NCI-H146 treated with DMSO at 0.1 percent for 48 hours (cell line): ENCODE data around the gene KCNQ1.

Experiments
- DNase-seq: peaks from one replicate; lab custom pipeline; 2025; ENCODE audit not compliant: unreplicated experiment; lab: John Stamatoyannopoulos, UW

Gene KCNQ1

GRCh38 chr11:2657697-2658284 is 213.0 kb downstream of the KCNQ1 start:
- no peak for DNase-seq

DNA sequence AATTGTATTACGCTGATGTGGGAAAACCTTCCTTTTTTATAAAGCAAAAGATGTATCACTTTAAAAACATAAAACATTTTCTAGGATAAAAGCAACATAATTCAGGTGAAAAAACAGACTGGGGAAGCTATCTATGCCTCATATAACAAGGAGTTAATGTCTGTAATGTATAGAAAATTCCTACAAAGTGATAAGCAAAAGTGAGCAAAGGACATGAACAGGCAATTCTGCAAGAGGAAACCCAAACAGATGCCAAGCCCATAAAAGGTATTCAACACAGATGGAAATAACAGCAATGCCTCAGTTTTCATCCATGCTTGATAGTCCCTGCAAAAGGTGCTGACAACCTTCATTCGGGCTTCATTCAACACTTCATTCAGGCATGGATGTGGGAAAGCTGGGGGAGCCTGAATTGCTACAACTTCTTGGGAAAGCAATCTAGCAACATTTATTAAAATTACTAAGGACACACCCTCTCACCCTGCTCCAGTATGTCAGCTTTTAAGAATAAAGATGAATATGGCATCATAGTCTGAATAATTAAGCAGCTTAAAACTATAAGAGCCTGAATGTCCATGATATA is 215.6 kb downstream of the KCNQ1 start:
- no peak for DNase-seq

DNA sequence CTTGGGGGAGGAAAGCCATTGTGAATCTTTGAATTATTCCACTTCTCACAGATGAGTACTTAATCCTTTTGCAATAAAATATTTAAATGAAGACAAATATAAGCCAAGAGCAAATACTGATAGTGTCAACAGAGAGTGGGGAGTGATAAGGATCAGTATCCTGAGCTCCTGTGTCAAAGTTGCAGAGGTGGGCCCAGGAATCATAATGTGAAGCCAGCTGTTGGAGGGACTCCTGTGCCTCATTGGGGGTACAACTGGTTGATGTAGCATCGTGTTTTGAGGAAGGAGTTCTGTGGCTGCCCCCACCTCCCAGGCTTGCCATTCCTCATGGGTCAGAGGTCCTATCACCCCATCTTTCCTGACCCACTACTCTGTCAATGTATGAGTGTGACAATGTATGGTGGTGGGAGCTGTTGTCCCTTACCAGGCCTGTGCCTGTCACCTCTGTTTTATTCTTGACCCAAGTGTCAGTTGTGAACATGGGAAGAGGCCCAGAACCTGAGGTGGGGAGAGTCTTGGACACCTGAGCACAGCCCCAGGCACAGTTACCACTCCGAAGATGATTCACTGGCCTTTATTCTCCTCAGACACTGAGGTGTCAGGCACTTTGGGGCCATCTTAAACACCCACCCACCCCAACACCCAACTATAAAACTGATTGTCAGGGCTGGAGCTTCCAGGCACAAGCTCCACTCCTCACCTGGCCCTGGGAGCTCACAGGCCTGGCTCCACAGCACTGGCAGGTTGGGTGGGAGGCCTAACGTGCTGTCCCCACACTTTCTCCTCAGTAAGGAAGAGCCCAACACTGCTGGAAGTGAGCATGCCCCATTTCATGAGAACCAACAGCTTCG is 216.6 kb downstream of the KCNQ1 start:
- DNase-seq = no peak

DNA sequence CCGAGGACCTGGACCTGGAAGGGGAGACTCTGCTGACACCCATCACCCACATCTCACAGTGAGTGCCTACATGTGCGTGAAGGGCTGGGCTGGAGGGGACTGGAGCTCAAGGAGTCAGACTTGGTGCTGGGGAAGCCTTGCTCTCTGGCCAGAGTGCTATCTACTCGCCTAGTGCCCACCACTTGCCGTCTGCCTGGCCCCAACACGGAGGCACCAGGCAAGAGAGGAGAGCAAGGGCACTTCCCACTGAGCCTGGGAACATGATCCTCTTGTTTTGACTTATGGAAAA is 217.2 kb downstream of the KCNQ1 start:
- no peak for DNase-seq

- DNase-seq = no peak
These were observed 217.9 kb downstream of the KCNQ1 start for GRCh38 chr11:2662430-2663299.

GRCh38 chr11:2663506-2663905 is 218.7 kb downstream of the KCNQ1 start:
- DNase-seq = no peak

GRCh38 chr11:2663915-2664314 is 219.1 kb downstream of the KCNQ1 start:
- DNase-seq = no peak

- DNase-seq = no peak
These were observed 219.6 kb downstream of the KCNQ1 start for GRCh38 chr11:2664376-2664775.

DNA sequence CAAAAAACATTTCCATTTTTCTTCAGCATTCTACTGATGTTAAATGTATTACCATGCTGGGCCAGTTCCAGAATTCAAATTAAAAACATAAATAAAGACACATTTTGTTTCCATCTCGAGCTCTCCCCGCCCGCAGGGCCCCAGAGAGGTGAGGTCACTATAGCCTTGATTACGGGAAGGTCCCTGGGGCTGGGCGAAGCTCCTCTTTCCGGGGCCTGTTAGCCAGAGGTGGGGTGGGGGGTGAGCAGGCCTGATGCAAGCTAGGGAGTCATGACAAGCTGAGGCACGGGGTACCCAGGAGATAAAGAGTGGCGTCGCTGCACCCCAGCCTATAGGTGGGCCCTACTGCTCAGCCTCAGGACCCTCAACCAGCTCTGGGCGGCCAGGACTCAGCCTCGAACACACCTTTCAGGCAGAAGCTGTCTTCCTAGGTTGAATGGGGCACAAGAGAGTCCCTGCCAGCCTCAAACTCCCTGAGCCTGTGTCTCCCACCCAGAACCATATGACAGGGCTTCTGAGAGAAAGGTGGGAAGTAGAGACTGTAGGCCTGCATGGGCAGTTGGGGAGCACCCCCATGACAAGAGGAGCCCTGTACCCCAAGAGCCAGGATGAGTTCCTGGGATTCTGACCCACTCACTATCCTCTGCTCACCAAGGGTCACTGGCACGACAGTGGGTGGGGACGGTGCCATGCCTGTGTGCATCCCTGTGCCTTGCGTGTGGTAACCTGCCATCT is 220.2 kb downstream of the KCNQ1 start:
- no peak for DNase-seq

GRCh38 chr11:2665526-2666400 is 221.0 kb downstream of the KCNQ1 start:
- DNase-seq = no peak

DNA sequence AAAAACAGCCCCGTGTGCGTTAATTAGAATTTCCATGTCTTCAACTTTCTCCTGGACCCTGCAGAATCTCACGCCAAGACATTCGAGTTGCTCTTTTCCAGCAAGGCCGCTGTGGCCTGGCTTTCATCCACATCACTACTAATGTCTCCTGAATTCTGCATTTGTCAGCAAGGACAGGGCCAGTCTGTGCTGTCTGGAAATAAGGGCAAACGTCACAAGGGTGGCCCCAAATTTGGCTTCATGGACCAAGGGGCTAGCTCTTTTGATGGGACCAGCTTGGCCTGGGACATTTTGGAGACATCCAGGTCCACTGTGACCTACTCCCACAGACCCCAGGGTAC is 221.6 kb downstream of the KCNQ1 start:
- DNase-seq = no peak

DNA sequence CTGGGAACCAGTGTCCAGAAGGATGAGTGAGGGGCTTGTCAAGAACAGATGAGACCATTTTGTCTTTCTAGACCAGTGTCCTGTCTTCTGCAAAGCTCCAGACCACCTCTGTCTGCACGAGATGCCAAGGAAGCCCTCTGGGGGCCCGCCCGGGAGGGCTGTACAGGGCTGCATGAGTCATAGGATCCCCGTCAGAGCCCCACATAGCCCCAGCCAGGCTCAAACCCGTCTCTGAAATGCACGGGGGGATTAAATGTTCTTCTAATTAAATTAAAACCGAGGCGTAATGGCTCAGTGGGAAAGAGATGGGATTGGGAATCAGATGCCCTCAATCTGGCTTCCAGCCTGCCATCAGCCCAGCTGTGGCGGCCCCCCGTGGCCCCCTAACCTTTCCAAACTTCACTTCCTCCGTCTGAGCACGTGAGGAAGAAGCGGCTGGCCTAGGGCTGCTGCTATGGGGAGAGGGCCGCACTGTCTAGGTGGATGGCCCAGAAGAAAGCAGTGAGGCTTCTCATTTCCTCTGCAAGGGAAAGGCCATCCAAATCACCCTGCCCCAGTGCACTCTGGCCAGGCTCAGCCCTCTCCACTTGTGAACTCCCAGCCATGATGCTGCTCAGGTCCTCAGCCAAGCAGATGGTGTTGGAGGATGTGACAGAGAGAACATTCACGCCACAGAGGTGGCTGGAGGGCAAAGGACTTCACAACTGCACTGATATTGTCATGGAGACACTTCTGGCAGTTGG is 222.2 kb downstream of the KCNQ1 start:
- no peak for DNase-seq

DNA sequence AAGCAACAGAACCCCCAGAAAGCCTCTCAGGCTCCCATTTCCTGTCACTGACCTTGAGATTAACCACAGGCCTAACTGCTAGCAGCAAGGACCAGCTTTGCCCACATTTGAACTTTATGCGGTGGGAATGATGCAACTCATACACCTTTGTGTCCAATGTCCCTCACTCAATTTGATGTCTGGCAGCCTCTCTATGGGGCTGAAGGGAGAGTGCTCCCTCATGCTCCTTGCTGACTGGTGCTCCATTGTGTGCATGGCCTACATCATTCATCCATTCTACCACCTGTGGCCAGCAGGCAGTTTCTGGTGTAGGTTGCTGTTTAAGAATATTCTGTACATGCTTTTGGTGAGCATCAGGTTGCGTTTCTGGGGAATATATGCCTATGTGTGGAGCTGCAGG is 223.1 kb downstream of the KCNQ1 start:
- no peak for DNase-seq

DNA sequence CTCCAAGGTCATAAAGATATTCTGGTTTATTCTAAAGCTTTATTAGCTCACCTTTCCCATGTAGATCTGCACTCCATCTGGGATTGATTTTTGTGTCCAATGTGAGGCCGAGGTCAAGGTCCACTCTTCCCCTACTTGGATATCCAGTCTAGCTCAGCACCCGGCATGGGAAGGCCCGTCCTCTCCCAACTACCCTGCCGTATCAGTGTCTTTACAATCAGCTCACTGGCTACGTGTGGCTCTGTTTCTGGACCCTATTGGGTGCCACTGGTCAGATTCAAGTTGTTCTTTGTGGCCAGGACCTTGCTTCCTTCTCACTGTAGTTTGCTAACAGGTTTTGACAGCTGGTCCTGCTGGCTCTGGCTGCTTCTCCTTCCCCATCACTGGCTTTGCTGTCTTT is 224.1 kb downstream of the KCNQ1 start:
- DNase-seq = no peak

DNA sequence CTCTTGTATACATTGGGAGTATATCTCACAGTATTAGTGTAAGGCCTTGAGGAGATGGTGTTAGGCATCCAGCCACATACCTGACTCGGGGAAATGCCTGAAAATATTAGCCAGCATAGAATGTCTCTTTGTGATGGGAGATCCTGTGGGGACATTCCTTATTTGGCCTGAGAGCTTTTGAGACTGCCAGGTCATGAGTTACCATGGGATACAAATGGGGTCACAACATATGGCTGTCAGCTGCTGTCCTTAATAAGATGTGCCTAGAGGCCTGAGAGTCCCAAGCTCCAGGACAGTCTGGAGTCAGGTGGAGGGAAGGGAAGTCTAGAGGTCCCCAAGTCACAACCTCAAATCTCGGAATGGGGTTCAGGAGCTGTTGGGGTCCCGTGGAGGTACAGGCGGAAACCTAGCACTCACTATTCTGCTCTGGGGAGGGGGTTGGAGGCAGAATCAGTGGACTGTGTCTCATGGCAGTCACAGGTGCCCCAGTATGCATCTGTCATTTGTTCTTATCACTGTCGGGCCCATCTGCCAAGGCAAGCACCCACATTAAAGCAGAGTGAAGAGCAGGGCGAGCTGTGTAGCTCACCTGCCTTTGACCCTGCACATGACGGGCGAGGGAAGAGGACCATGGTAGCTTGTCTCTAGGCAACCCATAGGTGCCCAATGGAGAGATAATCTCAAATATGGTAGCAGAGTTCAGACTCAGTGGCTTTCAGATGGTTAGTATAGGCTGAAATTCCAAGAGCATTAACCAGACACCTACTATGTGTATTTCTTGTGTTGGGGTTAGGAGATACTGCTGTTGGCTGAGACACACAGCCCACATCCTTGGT is 225.0 kb downstream of the KCNQ1 start:
- no peak for DNase-seq

- no peak for DNase-seq
These were observed 225.8 kb downstream of the KCNQ1 start for GRCh38 chr11:2670541-2671100.

- no peak for DNase-seq
These were observed 226.9 kb downstream of the KCNQ1 start for GRCh38 chr11:2671748-2672147.

DNA sequence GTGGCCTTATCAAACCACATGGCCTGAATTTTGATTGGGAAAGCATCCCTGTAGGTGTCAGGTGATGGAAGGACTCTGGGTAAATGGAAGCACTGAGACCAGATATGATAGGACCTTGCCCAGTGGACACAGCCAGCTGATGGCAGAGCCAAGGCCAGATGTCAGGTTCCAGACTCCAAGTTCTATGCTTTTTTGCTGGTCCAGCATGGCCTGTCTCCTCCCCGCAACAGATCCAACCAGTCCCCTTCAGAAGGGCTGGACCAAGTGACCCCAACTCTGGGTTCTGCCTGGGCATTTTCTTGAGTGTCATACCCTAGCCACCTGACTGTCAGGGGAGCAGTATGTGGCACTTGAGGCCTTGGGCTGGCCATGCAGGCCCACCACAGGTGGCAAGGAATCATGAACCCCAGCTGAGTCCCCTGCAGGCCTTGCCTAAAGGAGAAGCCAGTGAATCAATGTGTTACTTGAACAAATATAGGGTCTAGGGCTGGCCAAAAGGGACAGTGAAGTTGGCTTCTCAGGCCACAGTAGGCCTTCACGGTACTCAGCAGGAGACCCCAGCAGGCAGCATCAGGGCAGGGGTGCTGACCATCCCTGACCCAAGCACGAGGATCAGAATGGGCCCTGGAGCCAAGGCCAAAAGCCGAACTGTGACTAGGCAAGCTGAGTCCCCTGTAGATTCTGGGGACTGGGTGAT is 227.9 kb downstream of the KCNQ1 start:
- no peak for DNase-seq
